Measurements from ENCODE around the gene ZFPL1. TPM values are rescaled to one million over a fixed set of nuclear protein-coding genes. Genes with fewer than 3 reads are reported as not detected.

Gene ZFPL1
- total RNA-seq, 4 donors from 2014 or later: 24.1 to 50.7 (median 43.7) TPM

GRCh38 chr11:65056999-65057398 is 27.0 kb upstream of the ZFPL1 start:
- intact Hi-C loops (cut with DNase I): no loop called here

GRCh38 chr11:65057526-65057925 is 26.5 kb upstream of the ZFPL1 start:
- peaks cover 0 to 11% (median 0%) of the 10 kb centered on the region in 4 donors for H3K27me3 ChIP-seq
- no peaks in the 10 kb centered on the region for H3K9me3 ChIP-seq
- no peak for TF ChIP-seq EP300 (IDR thresholded peaks at IDR 0.05)
- TF ChIP-seq POLR2A (IDR thresholded peaks at IDR 0.05; ENCODE audit: low read depth): no peak
- TF ChIP-seq, protein P1, sequence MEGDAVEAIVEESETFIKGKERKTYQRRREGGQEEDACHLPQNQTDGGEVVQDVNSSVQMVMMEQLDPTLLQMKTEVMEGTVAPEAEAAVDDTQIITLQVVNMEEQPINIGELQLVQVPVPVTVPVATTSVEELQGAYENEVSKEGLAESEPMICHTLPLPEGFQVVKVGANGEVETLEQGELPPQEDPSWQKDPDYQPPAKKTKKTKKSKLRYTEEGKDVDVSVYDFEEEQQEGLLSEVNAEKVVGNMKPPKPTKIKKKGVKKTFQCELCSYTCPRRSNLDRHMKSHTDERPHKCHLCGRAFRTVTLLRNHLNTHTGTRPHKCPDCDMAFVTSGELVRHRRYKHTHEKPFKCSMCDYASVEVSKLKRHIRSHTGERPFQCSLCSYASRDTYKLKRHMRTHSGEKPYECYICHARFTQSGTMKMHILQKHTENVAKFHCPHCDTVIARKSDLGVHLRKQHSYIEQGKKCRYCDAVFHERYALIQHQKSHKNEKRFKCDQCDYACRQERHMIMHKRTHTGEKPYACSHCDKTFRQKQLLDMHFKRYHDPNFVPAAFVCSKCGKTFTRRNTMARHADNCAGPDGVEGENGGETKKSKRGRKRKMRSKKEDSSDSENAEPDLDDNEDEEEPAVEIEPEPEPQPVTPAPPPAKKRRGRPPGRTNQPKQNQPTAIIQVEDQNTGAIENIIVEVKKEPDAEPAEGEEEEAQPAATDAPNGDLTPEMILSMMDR (IDR thresholded peaks at IDR 0.05): no peak
- TF ChIP-seq POLR2AphosphoS5 (IDR thresholded peaks at IDR 0.05): no peak
- no peak overlapping the region for H3K4me3 ChIP-seq
- H3K4me1 ChIP-seq: no peaks in the 10 kb centered on the region
- no peak for DNase-seq (ENCODE audit: extremely low spot score)
- no peaks in the 10 kb centered on the region for H3K36me3 ChIP-seq
- 100% methylated on average over 6 of the region's 7 CpGs for WGBS
- no peak overlapping the region for H3K27ac ChIP-seq (replicated peaks in 1 of 4)
- intact Hi-C loops (cut with DNase I): no loop called here

More at GRCh38 chr11:65056999-65057398, 27.0 kb upstream of the ZFPL1 start:
- DNase-seq (ENCODE audit: extremely low spot score): no peak
- no peak overlapping the region for H3K27ac ChIP-seq (replicated peaks in 1 of 4)
- H3K36me3 ChIP-seq: no peaks in the 10 kb centered on the region
- peaks cover 0 to 11% (median 0%) of the 10 kb centered on the region in 4 donors for H3K27me3 ChIP-seq
- no peak for TF ChIP-seq POLR2AphosphoS5 (IDR thresholded peaks at IDR 0.05)
- TF ChIP-seq POLR2A (IDR thresholded peaks at IDR 0.05; ENCODE audit: low read depth): no peak
- TF ChIP-seq, protein P1 (IDR thresholded peaks at IDR 0.05): no peak
- no peak for TF ChIP-seq EP300 (IDR thresholded peaks at IDR 0.05)
- H3K4me1 ChIP-seq: no peaks in the 10 kb centered on the region
- H3K4me3 ChIP-seq: no peak overlapping the region
- H3K9me3 ChIP-seq: no peaks in the 10 kb centered on the region
- WGBS: 93% methylated on average over 6 of the region's 6 CpGs

DNA sequence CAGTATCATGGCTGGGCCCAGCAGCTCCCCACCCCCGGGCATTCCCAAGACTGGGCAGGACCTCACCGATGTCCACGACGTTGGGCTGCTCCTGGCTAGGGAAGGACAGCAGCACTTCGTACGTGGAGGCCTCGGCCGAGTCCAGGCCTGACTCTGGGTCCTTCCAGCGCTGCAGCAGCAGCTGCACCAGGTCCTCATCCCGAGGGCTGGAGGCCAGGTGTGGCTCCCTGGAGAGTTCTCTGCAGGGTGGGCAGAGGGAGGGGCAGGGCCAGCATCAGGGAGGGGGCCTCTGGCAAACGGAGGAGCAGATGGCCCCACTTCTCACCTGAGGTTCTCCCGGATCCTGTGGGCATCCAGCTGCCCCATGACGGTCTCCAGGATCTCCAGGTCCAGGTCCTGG is 26.0 kb upstream of the ZFPL1 start:
- intact Hi-C loops (cut with DNase I): no loop called here
- peaks cover 0 to 6% (median 0%) of the 10 kb centered on the region in 4 donors for H3K27me3 ChIP-seq
- no peak overlapping the region for H3K27ac ChIP-seq (replicated peaks in 1 of 4)
- H3K4me1 ChIP-seq: no peaks in the 10 kb centered on the region
- no peaks in the 10 kb centered on the region for H3K9me3 ChIP-seq
- no peak overlapping the region for H3K4me3 ChIP-seq
- H3K36me3 ChIP-seq: no peaks in the 10 kb centered on the region
- WGBS: 80% methylated on average over 1 of the region's 13 CpGs
- TF ChIP-seq POLR2A (IDR thresholded peaks at IDR 0.05; ENCODE audit: low read depth): no peak
- no peak for TF ChIP-seq EP300 (IDR thresholded peaks at IDR 0.05)
- TF ChIP-seq, protein P1 (IDR thresholded peaks at IDR 0.05): no peak
- TF ChIP-seq POLR2AphosphoS5 (IDR thresholded peaks at IDR 0.05): no peak
- no peak for DNase-seq (ENCODE audit: extremely low spot score)

GRCh38 chr11:65058419-65059054 is 25.5 kb upstream of the ZFPL1 start, which contains the start of gene NAALADL1:
Gene NAALADL1, minus strand, starts transcription at chr11:65058553. Its CDS starts 32 bp downstream, at chr11:65058521.
- Histone ChIP-seq H3K4me3 (no peak within 1 kb of the TSS), H3K36me3 (no peaks in the 10 kb centered on the region), H3K4me1 (no peaks in the 10 kb centered on the region), H3K9me3 (no peaks in the 10 kb centered on the region), H3K27me3 (peaks cover 0 to under 1% (median 0%) of the 10 kb centered on the region in 4 donors), H3K27ac (replicated peaks in 1 of 4) (no peak within 1 kb of the TSS)
- intact Hi-C loops (cut with DNase I): no loop called here
- WGBS: 84% methylated on average over 7 of the region's 8 CpGs
- no peak for TF ChIP-seq EP300 (IDR thresholded peaks at IDR 0.05)
- TF ChIP-seq POLR2A (IDR thresholded peaks at IDR 0.05; ENCODE audit: low read depth): no peak
- no peak for TF ChIP-seq POLR2AphosphoS5 (IDR thresholded peaks at IDR 0.05)
- TF ChIP-seq, protein P1 (IDR thresholded peaks at IDR 0.05): no peak
- no peak for DNase-seq (ENCODE audit: extremely low spot score)

Measured in esophagus muscularis mucosa (tissue), 4 donors.